Neural cell (in vitro differentiated cells): ENCODE results near the gene RHEX. TPM values are rescaled to one million over a fixed set of nuclear protein-coding genes. Genes with fewer than 3 reads are reported as not detected.

Source experiments
- H2AFZ ChIP-seq: fragments of 200-600, 300-800 bp; sonication (generic), shearing (Covaris generic); 2 replicates; pipeline ENCODE4 v1.6.0; 2014; ENCODE audit warnings: low read depth, mild to moderate bottlenecking, antibody characterized with exemption, low read length, moderate library complexity
- H3F3A ChIP-seq: fragments of 200-600 bp; shearing (Covaris generic); 2 replicates; pipeline ENCODE4 v1.6.1; 2016; ENCODE audit warnings: mild to moderate bottlenecking, moderate library complexity, mixed read lengths, antibody characterized with exemption, low read length; ENCODE audit not compliant: insufficient read depth, poor library complexity, severe bottlenecking
- H3K27ac ChIP-seq: fragments of 200-600, 300-800 bp; sonication (generic), shearing (Covaris generic); 2 replicates; pipeline ENCODE4 v1.5.1; 2014; ENCODE audit warnings: mild to moderate bottlenecking, low read length, moderate library complexity
- H3K27me3 ChIP-seq: fragments of 300-800, 200-600 bp; sonication (generic), shearing (Covaris generic); 2 replicates; pipeline ENCODE4 v1.6.0; 2014; ENCODE audit warnings: mild to moderate bottlenecking, low read depth, low read length, moderate library complexity; ENCODE audit not compliant: insufficient read depth
- H3K36me3 ChIP-seq: fragments of 300-800, 200-600 bp; sonication (generic), shearing (Covaris generic); 2 replicates; pipeline ENCODE4 v1.5.1; 2014; ENCODE audit warnings: mild to moderate bottlenecking, antibody characterized with exemption, low read length, moderate library complexity; ENCODE audit not compliant: insufficient read depth
- H3K4me2 ChIP-seq: fragments of 300-800, 200-600 bp; sonication (generic), shearing (Covaris generic); 2 replicates; pipeline ENCODE4 v1.6.0; 2014; ENCODE audit warnings: mild to moderate bottlenecking, low read length
- H3K4me3 ChIP-seq: fragments of 300-800, 200-600 bp; sonication (generic), shearing (Covaris generic); 2 replicates; pipeline ENCODE4 v1.5.1; 2014; ENCODE audit warnings: mild to moderate bottlenecking, low read length, moderate library complexity
- H3K79me2 ChIP-seq: fragments of 200-600 bp; shearing (Covaris generic); replicated peaks from 2 replicates; pipeline ENCODE4 v1.6.0; 2014; ENCODE audit warnings: mild to moderate bottlenecking, low read length, moderate library complexity; ENCODE audit not compliant: insufficient read depth
- H3K9ac ChIP-seq: fragments of 300-800, 200-600 bp; sonication (generic), shearing (Covaris generic); 2 replicates; pipeline ENCODE4 v1.6.1; 2016; ENCODE audit warnings: mild to moderate bottlenecking, low read length, mixed read lengths
- H3K9me2 ChIP-seq: fragments of 200-600 bp; shearing (Covaris generic); 2 replicates; pipeline ENCODE4 v1.6.1; 2016; ENCODE audit warnings: mild to moderate bottlenecking, low read length, mixed read lengths; ENCODE audit not compliant: insufficient read depth
- H3K9me3 ChIP-seq: fragments of 200-600, 300-800 bp; sonication (generic), shearing (Covaris generic); 2 replicates; pipeline ENCODE4 v1.6.1; 2016; ENCODE audit warnings: mild to moderate bottlenecking, mixed run types, low read length, moderate library complexity, mixed read lengths
- H4K20me1 ChIP-seq: fragments of 200-600 bp; shearing (Covaris generic); 2 replicates; pipeline ENCODE4 v1.6.1; 2016; ENCODE audit warnings: mild to moderate bottlenecking, mixed run types; ENCODE audit not compliant: insufficient read depth
- CTCF ChIP-seq: fragments of 450-650 bp; IDR thresholded peaks from 2 replicates; pipeline ENCODE4 v1.5.1; 2014; ENCODE audit warnings: antibody characterized with exemption, mild to moderate bottlenecking, moderate library complexity; ENCODE audit not compliant: poor library complexity, severe bottlenecking
- EP300 ChIP-seq: fragments of 450-650 bp; conservative IDR thresholded peaks from 2 replicates; pipeline ENCODE4 v1.6.1; 2014; ENCODE audit warnings: antibody characterized with exemption, mild to moderate bottlenecking, moderate library complexity; ENCODE audit not compliant: poor library complexity, severe bottlenecking
- EZH2 ChIP-seq: fragments of 200-600, 300-800 bp; shearing (Covaris generic), sonication (generic); IDR thresholded peaks from 2 replicates; pipeline ENCODE4 v1.6.1; 2014; ENCODE audit warnings: antibody characterized with exemption, low read length, borderline replicate concordance, mild to moderate bottlenecking; ENCODE audit not compliant: insufficient read depth, poor library complexity, severe bottlenecking
- POLR2AphosphoS5 ChIP-seq: IDR thresholded peaks from 2 replicates; pipeline ENCODE4 v1.6.1; 2012
- RAD21 ChIP-seq: fragments of 450-650 bp; conservative IDR thresholded peaks from 2 replicates; pipeline ENCODE4 v1.6.1; 2014; ENCODE audit warnings: antibody characterized with exemption, mild to moderate bottlenecking, moderate library complexity
- REST ChIP-seq: IDR thresholded peaks from 2 replicates; pipeline ENCODE4 v1.6.1; 2012; ENCODE audit warnings: borderline replicate concordance
- SMC3 ChIP-seq: fragments of 450-650 bp; conservative IDR thresholded peaks from 2 replicates; pipeline ENCODE4 v1.6.1; 2014; ENCODE audit warnings: antibody characterized with exemption, mild to moderate bottlenecking, moderate library complexity; ENCODE audit not compliant: poor library complexity
- TAF1 ChIP-seq: IDR thresholded peaks from 2 replicates; pipeline ENCODE4 v1.6.1; 2012; ENCODE audit warnings: low read depth
- polyA plus RNA-seq: library from polyadenylated mRNA; depleted of rRNA; stranded (reverse); fragments of >200 nt; gene quantifications from 2 replicates; pipeline ENCODE4 v1.2.3, GENCODE V29; 2014

The RHEX gene
- polyA plus RNA-seq, 1 donor from 2014 or later, result not detected

- H3K27ac ChIP-seq, result no peak overlapping the region
- H3K9ac ChIP-seq, result no peak overlapping the region
- TF ChIP-seq EZH2 (no peak), EP300 (no peak), REST (no peak), CTCF (no peak), TAF1 (no peak)
- H2AFZ ChIP-seq, result no peak overlapping the region
- no peaks in the 10 kb centered on the region for H3K36me3 ChIP-seq
- no peaks in the 10 kb centered on the region for H3K27me3 ChIP-seq
- H3K79me2 ChIP-seq, result no peaks in the 10 kb centered on the region
- H3K9me2 ChIP-seq, result no peaks in the 10 kb centered on the region
- no peaks in the 10 kb centered on the region for H4K20me1 ChIP-seq
- no peaks in the 10 kb centered on the region for H3K9me3 ChIP-seq
- no peak overlapping the region for H3K4me3 ChIP-seq
- no peaks in the 10 kb centered on the region for H3F3A ChIP-seq
- no peak overlapping the region for H3K4me2 ChIP-seq
Measured at GRCh38 chr1:206133751-206134415, 80.9 kb downstream of the RHEX start.

- no peak overlapping the region for H3K4me3 ChIP-seq
- no peak overlapping the region for H3K4me2 ChIP-seq
- H3K27ac ChIP-seq, result no peak overlapping the region
Measured at GRCh38 chr1:206135248-206135647, 82.3 kb downstream of the RHEX start.

GRCh38 chr1:206136241-206136640 lies 83.3 kb downstream of the RHEX start:
- H3K27ac ChIP-seq, result no peak overlapping the region
- no peaks in the 10 kb centered on the region for H3K9me2 ChIP-seq

More at GRCh38 chr1:206135248-206135647, 82.3 kb downstream of the RHEX start:
- H4K20me1 ChIP-seq, result no peaks in the 10 kb centered on the region
- H3K79me2 ChIP-seq, result no peaks in the 10 kb centered on the region
- H2AFZ ChIP-seq, result no peak overlapping the region
- no peaks in the 10 kb centered on the region for H3K36me3 ChIP-seq
- no peaks in the 10 kb centered on the region for H3K9me3 ChIP-seq
- no peak overlapping the region for H3K9ac ChIP-seq
- no peaks in the 10 kb centered on the region for H3F3A ChIP-seq
- H3K9me2 ChIP-seq, result no peaks in the 10 kb centered on the region
- H3K27me3 ChIP-seq, result no peaks in the 10 kb centered on the region
- TF ChIP-seq TAF1, result no peak

More at GRCh38 chr1:206136241-206136640, 83.3 kb downstream of the RHEX start:
- TF ChIP-seq TAF1, result no peak
- no peak for TF ChIP-seq RAD21
- TF ChIP-seq EP300, result no peak
- no peak for TF ChIP-seq SMC3
- no peak for TF ChIP-seq POLR2AphosphoS5
- TF ChIP-seq REST, result no peak
- TF ChIP-seq EZH2, result no peak
- no peak for TF ChIP-seq CTCF
- Histone ChIP-seq H3K4me3 (no peak overlapping the region), H3K4me2 (no peak overlapping the region), H4K20me1 (no peaks in the 10 kb centered on the region), H3K9ac (no peak overlapping the region), H3F3A (no peaks in the 10 kb centered on the region), H3K9me3 (peaks cover 5% of the 10 kb centered on the region), H3K79me2 (no peaks in the 10 kb centered on the region), H2AFZ (no peak overlapping the region), H3K27me3 (no peaks in the 10 kb centered on the region), H3K36me3 (no peaks in the 10 kb centered on the region)
